Breast epithelium (tissue), 4 donors: ENCODE results near the gene CDK5R1. TPM values are rescaled to one million over a fixed set of nuclear protein-coding genes. Genes with fewer than 3 reads are reported as not detected.

Experiments
- DNase-seq, 2 donors: peaks; one replicate each; pipeline ENCODE4 v3.0.0-alpha.2; 2019; ENCODE audit warnings: low spot score in 2 of 2
- H3K27ac ChIP-seq, 2 donors: fragments of 200-600 bp; sonication (generic) in 1 of 2; one replicate each; pipeline ENCODE4 v1.5.1; 2016 to 2019; ENCODE audit warnings: mild to moderate bottlenecking in 1 of 2
- H3K27me3 ChIP-seq, 2 donors: fragments of 200-600 bp; sonication (generic) in 1 of 2; one replicate each; pipeline versions ENCODE4 v1.5.1 to v1.6.0; 2017 to 2019; ENCODE audit warnings: control low read depth in 1 of 2, mild to moderate bottlenecking in 1 of 2
- H3K36me3 ChIP-seq: fragments of 200-600 bp; one replicate; pipeline ENCODE4 v1.5.1; 2019
- H3K4me1 ChIP-seq, 2 donors: fragments of 200-600 bp; sonication (generic); one replicate each; pipeline ENCODE4 v1.5.1; 2016 to 2019; ENCODE audit warnings: control low read depth in 1 of 2
- H3K4me3 ChIP-seq, 3 donors: fragments of 200-600 bp; sonication (generic); 1 replicate in 2 of 3; 2 replicates in 1 of 3; pipeline ENCODE4 v1.5.1; 2016 to 2019; ENCODE audit warnings: mild to moderate bottlenecking in 3 of 3, moderate library complexity in 2 of 3
- H3K9me3 ChIP-seq, 2 donors: fragments of 200-600 bp; sonication (generic) in 1 of 2; one replicate each; pipeline ENCODE4 v1.5.1; 2016 to 2019; ENCODE audit warnings: control low read depth in 1 of 2
- POLR2A ChIP-seq: fragments of 450-650 bp; IDR thresholded peaks from one replicate; pipeline ENCODE4 v1.6.1; 2016; ENCODE audit warnings: antibody characterized with exemption, mild to moderate bottlenecking, moderate library complexity
- POLR2AphosphoS5 ChIP-seq, 3 donors: sonication (generic); formaldehyde crosslinking; IDR thresholded peaks; one replicate each; pipeline ENCODE4 v1.6.1; 2017; ENCODE audit warnings: antibody characterized with exemption in 3 of 3
- intact Hi-C: fragments of 100-400 bp; cut with DNase I; formaldehyde crosslinking; loops from one replicate; pipeline ENCODE4 v1.15.1; 2023; ENCODE audit warnings: low total_unique reads
- total RNA-seq, 3 donors: library from RNA; depleted of rRNA; stranded (reverse); fragments of >200 nt; gene quantifications; one replicate each; pipeline ENCODE4 v1.1.0, GENCODE V29; 2016
- TF ChIP-seq, protein P1 (sequence below), 3 donors: fragments of 450-650 bp; IDR thresholded peaks; one replicate each; pipeline ENCODE4 v1.5.1; 2016 to 2017; ENCODE audit warnings: antibody characterized with exemption in 3 of 3, mild to moderate bottlenecking in 3 of 3, moderate library complexity in 3 of 3

CDK5R1 gene
- total RNA-seq, 3 donors from 2014 or later = 0.66 to 0.88 (median 0.80) TPM

GRCh38 chr17:32536736-32537643 is 50.2 kb downstream of the CDK5R1 start:
- TF ChIP-seq POLR2AphosphoS5 (IDR thresholded peaks at IDR 0.05) (no peak), POLR2A (no peak)
- TF ChIP-seq, protein P1, sequence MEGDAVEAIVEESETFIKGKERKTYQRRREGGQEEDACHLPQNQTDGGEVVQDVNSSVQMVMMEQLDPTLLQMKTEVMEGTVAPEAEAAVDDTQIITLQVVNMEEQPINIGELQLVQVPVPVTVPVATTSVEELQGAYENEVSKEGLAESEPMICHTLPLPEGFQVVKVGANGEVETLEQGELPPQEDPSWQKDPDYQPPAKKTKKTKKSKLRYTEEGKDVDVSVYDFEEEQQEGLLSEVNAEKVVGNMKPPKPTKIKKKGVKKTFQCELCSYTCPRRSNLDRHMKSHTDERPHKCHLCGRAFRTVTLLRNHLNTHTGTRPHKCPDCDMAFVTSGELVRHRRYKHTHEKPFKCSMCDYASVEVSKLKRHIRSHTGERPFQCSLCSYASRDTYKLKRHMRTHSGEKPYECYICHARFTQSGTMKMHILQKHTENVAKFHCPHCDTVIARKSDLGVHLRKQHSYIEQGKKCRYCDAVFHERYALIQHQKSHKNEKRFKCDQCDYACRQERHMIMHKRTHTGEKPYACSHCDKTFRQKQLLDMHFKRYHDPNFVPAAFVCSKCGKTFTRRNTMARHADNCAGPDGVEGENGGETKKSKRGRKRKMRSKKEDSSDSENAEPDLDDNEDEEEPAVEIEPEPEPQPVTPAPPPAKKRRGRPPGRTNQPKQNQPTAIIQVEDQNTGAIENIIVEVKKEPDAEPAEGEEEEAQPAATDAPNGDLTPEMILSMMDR (IDR thresholded peaks at IDR 0.05) = no peak
- H3K36me3 ChIP-seq = no peaks in the 10 kb centered on the region
- no peak overlapping the region for H3K27ac ChIP-seq
- no peak for DNase-seq
- H3K27me3 ChIP-seq = no peaks in the 10 kb centered on the region
- intact Hi-C loops = no loop called here
- no peaks in the 10 kb centered on the region for H3K9me3 ChIP-seq
- H3K4me3 ChIP-seq = no peak overlapping the region
- H3K4me1 ChIP-seq = no peaks in the 10 kb centered on the region

Other genes starting within 250 kb of the CDK5R1 start
- gene RHBDL3, start 221.2 kb upstream of the CDK5R1 start, total RNA-seq = 1 to 10 TPM in 1 of 3 donors, under 1 TPM in 2; 0.16 to 2.0 (median 0.73) TPM
- gene C17orf75, start 144.8 kb upstream of the CDK5R1 start, total RNA-seq = 10 to 100 TPM; 11.5 to 16.5 (median 14.7) TPM
- gene ZNF207, start 136.8 kb upstream of the CDK5R1 start, total RNA-seq = 100 to 1,000 TPM; 145 to 238 (median 172) TPM
- gene PSMD11, start 42.5 kb upstream of the CDK5R1 start, total RNA-seq = 10 to 100 TPM; 49.2 to 61.9 (median 56.6) TPM